Measurements from ENCODE around the gene PRR33.
A peak's percentile ranks its signal among the peaks of the same experiment; 100 is the strongest.

Gene PRR33

DNA sequence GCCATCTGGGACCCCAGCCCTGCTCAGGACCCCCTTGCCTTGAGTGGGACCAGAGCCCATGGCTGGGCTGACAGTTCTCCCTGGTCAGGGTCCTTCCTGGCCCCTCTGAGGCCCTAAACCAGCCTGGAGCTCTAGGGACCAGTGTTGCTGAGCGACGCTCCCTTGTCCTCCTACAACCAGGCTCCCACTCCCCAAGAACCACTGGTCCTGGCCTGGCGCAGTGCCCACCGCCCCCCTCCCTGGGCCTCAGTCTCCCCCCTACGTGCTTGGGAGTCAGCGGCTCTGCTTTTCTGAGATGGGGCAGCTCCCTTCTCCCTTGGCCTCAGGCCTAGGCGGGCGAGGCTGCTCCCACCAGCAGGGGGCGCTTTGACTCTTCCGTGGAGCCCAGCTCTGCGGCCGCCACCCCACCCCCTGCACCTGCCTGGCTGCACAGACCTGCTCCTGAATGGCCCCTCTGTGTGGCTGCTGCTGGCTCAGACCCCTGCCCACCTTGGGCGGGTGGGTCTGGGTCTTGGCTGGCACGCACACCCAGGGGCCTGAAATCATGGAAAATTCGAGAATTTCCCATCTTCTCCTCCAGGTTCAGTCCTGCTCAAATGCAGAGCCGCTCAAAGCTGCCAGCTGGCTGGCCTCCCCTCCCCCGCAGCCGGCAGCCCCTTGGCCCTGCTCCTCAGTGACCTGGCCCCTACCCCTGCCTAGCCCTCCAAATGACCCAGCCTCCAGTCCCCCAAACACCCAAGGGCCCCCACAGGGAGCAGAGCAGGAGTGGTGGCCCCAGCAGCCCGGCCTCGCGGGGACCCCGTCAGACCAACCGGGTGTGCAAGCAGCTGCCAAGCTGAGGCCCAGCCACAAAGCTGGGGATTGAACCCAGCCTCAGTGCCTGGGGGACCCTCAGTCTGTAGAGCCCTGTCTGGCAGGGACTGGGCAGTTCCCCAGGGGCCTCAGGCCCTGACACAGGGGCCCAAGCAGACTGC lies 9.1 kb downstream of the PRR33 start:
- H3K9me3 ChIP-seq (replicated peaks; ENCODE audit: low read length) = no peaks in the 10 kb centered on the region
- H3K4me3 ChIP-seq (ENCODE audit: low read length) = no peak overlapping the region
- no peak overlapping the region for H3K4me2 ChIP-seq (ENCODE audit: low read length)
- H3K27me3 ChIP-seq (ENCODE audit: control insufficient read depth, insufficient read depth, low read length) = no peaks in the 10 kb centered on the region
- H3K4me1 ChIP-seq (ENCODE audit: control insufficient read depth, insufficient read depth, low read length) = peaks cover 46% of the 10 kb centered on the region
- peaks cover 79% of the 10 kb centered on the region for H3K36me3 ChIP-seq (ENCODE audit: insufficient read depth, low read length)
- H3K9ac ChIP-seq (ENCODE audit: low read depth, low read length) = peak overlapping the region; percentile 46

- H3K4me2 ChIP-seq (ENCODE audit: low read length) = peak overlapping the region; percentile 67
- no peaks in the 10 kb centered on the region for H3K9me3 ChIP-seq (replicated peaks; ENCODE audit: low read length)
- H3K4me1 ChIP-seq (ENCODE audit: control insufficient read depth, insufficient read depth, low read length) = peaks cover 54% of the 10 kb centered on the region
- no peaks in the 10 kb centered on the region for H3K27me3 ChIP-seq (ENCODE audit: control insufficient read depth, insufficient read depth, low read length)
- no peak overlapping the region for H3K4me3 ChIP-seq (ENCODE audit: low read length)
- peaks cover 70% of the 10 kb centered on the region for H3K36me3 ChIP-seq (ENCODE audit: insufficient read depth, low read length)
- peak overlapping the region; percentile 92 for H3K9ac ChIP-seq (ENCODE audit: low read depth, low read length)
These were observed 10.0 kb downstream of the PRR33 start for GRCh38 chr11:1881442-1882264.

GRCh38 chr11:1880746-1881441 lies 10.8 kb downstream of the PRR33 start:
- no peaks in the 10 kb centered on the region for H3K9me3 ChIP-seq (replicated peaks; ENCODE audit: low read length)
- peaks cover 62% of the 10 kb centered on the region for H3K4me1 ChIP-seq (ENCODE audit: control insufficient read depth, insufficient read depth, low read length)
- H3K4me2 ChIP-seq (ENCODE audit: low read length) = peak overlapping the region; percentile 67
- H3K9ac ChIP-seq (ENCODE audit: low read depth, low read length) = peak overlapping the region; percentile 92
- no peaks in the 10 kb centered on the region for H3K27me3 ChIP-seq (ENCODE audit: control insufficient read depth, insufficient read depth, low read length)
- H3K4me3 ChIP-seq (ENCODE audit: low read length) = peak overlapping the region; percentile 41
- peaks cover 62% of the 10 kb centered on the region for H3K36me3 ChIP-seq (ENCODE audit: insufficient read depth, low read length)

- peak overlapping the region; percentile 67 for H3K4me2 ChIP-seq (ENCODE audit: low read length)
- peak overlapping the region; percentile 92 for H3K9ac ChIP-seq (ENCODE audit: low read depth, low read length)
- peaks cover 59% of the 10 kb centered on the region for H3K36me3 ChIP-seq (ENCODE audit: insufficient read depth, low read length)
- H3K4me1 ChIP-seq (ENCODE audit: control insufficient read depth, insufficient read depth, low read length) = peaks cover 69% of the 10 kb centered on the region
- H3K9me3 ChIP-seq (replicated peaks; ENCODE audit: low read length) = no peaks in the 10 kb centered on the region
- peak overlapping the region; percentile 41 for H3K4me3 ChIP-seq (ENCODE audit: low read length)
- H3K27me3 ChIP-seq (ENCODE audit: control insufficient read depth, insufficient read depth, low read length) = no peaks in the 10 kb centered on the region
These were observed 11.6 kb downstream of the PRR33 start for GRCh38 chr11:1879941-1880720.

- no peaks in the 10 kb centered on the region for H3K27me3 ChIP-seq (ENCODE audit: control insufficient read depth, insufficient read depth, low read length)
These were observed 12.3 kb downstream of the PRR33 start for GRCh38 chr11:1879342-1879940.

DNA sequence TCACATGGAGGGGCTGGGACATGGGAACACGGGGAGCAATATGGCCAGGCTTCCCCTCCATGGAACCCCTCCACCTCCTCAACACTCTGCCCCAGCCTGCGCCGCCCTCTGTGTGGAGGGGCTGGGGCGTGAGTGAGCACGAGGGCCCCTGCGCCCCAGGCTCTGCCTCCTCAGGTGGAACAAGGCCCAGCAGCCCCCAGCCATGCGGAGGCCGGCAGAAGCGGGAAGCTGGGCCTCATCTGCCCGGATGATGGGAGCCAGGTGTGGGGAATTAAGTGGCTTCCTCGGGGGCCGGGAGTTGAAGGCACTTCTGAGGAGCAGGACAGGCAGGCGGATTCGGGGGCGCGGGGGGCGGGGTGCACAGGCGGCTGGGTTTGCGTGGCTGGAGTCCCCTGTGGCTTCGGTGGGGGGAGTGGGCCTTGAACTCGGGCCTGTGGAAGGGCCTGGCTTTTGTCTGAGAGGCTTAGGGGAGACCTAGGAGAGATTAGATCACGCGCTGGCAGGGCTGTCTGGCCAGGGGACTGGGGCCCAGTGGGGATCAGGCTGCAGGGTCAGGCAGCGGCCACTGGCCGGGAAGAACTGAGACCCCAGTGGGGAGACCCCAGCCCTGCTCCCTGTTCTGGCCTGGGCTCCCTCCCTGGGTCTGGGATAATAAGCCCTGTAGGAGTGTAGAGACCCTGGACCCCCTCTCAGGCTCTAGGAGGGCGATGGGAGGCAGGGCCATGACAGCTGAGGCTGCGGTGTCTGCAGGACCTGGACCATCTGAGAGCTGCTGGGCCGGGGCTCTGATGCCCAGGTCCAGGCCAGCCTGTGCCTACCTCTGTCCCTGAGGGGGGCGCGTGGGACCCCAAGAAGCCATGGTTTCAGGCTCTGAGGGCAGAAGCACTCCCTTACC lies 13.3 kb downstream of the PRR33 start:
- no peak overlapping the region for H3K4me3 ChIP-seq (ENCODE audit: low read length)
- no peaks in the 10 kb centered on the region for H3K9me3 ChIP-seq (replicated peaks; ENCODE audit: low read length)
- peak overlapping the region; percentile 73 for H3K4me2 ChIP-seq (ENCODE audit: low read length)
- H3K9ac ChIP-seq (ENCODE audit: low read depth, low read length) = peak overlapping the region; percentile 62
- H3K36me3 ChIP-seq (ENCODE audit: insufficient read depth, low read length) = peaks cover 42% of the 10 kb centered on the region
- peaks cover 82% of the 10 kb centered on the region for H3K4me1 ChIP-seq (ENCODE audit: control insufficient read depth, insufficient read depth, low read length)
- H3K27me3 ChIP-seq (ENCODE audit: control insufficient read depth, insufficient read depth, low read length) = no peaks in the 10 kb centered on the region

More at GRCh38 chr11:1879342-1879940, 12.3 kb downstream of the PRR33 start:
- peaks cover 52% of the 10 kb centered on the region for H3K36me3 ChIP-seq (ENCODE audit: insufficient read depth, low read length)
- peak overlapping the region; percentile 67 for H3K4me2 ChIP-seq (ENCODE audit: low read length)
- H3K4me3 ChIP-seq (ENCODE audit: low read length) = no peak overlapping the region
- H3K4me1 ChIP-seq (ENCODE audit: control insufficient read depth, insufficient read depth, low read length) = peaks cover 76% of the 10 kb centered on the region
- H3K9ac ChIP-seq (ENCODE audit: low read depth, low read length) = peak overlapping the region; percentile 92
- H3K9me3 ChIP-seq (replicated peaks; ENCODE audit: low read length) = no peaks in the 10 kb centered on the region

- Histone ChIP-seq H3K4me1 (ENCODE audit: control insufficient read depth, insufficient read depth, low read length) (peaks cover 82% of the 10 kb centered on the region), H3K36me3 (ENCODE audit: insufficient read depth, low read length) (peaks cover 33% of the 10 kb centered on the region), H3K4me3 (ENCODE audit: low read length) (peak overlapping the region; percentile 48), H3K27me3 (ENCODE audit: control insufficient read depth, insufficient read depth, low read length) (no peaks in the 10 kb centered on the region), H3K9ac (ENCODE audit: low read depth, low read length) (peak overlapping the region; percentile 62), H3K9me3 (replicated peaks; ENCODE audit: low read length) (no peaks in the 10 kb centered on the region), H3K4me2 (ENCODE audit: low read length) (peak overlapping the region; percentile 73)
These were observed 14.2 kb downstream of the PRR33 start for GRCh38 chr11:1877211-1878136.

GRCh38 chr11:1876361-1877063 lies 15.2 kb downstream of the PRR33 start:
- Histone ChIP-seq H3K4me1 (ENCODE audit: control insufficient read depth, insufficient read depth, low read length) (peaks cover 73% of the 10 kb centered on the region), H3K36me3 (ENCODE audit: insufficient read depth, low read length) (peaks cover 25% of the 10 kb centered on the region), H3K4me2 (ENCODE audit: low read length) (peak overlapping the region; percentile 79), H3K9me3 (replicated peaks; ENCODE audit: low read length) (no peaks in the 10 kb centered on the region), H3K27me3 (ENCODE audit: control insufficient read depth, insufficient read depth, low read length) (no peaks in the 10 kb centered on the region), H3K4me3 (ENCODE audit: low read length) (peak overlapping the region; percentile 59), H3K9ac (ENCODE audit: low read depth, low read length) (peak overlapping the region; percentile 62)

Measured in skeletal muscle satellite cell (primary cell).